ENCODE measurements around the gene PRSS16. TPM values are rescaled to one million over a fixed set of nuclear protein-coding genes. Genes with fewer than 3 reads are reported as not detected.

Gene PRSS16
- total and polyA plus RNA-seq, 2 donors (not counting 3 experiments of a cell fraction or from before 2014, with no cell fraction given), result not detected

- dilution Hi-C loops (cut with MboI; ENCODE audit: extremely low pct_ligation_motif_present, low sequenced_read_pairs) (no loop called here), intact Hi-C loops (cut with micrococcal nuclease) (no loop called here)
- no peak overlapping the region for H3K27ac ChIP-seq (ENCODE audit: insufficient read depth, low read depth, low read length)
- ChIA-PET CTCF (no interaction called here), POLR2A (no interaction called here)
- BruUV-seq (replicated peaks), result no TSS peak
- peaks cover 66 to 83% of the 10 kb centered on the region in 2 experiments for H3K27me3 ChIP-seq (ENCODE audit: control insufficient read depth in 2 of 2, insufficient read depth in 2 of 2, low read length in 2 of 2)
- TF ChIP-seq MAX (IDR thresholded peaks at IDR 0.05; ENCODE audit: insufficient read depth, insufficient read length) (no peak), GATA2 (IDR thresholded peaks at IDR 0.05; ENCODE audit: insufficient read depth, insufficient read length, low read depth, low read length) (no peak), EZH2 (IDR thresholded peaks at IDR 0.05; ENCODE audit: borderline replicate concordance, low read depth, low read length, severe bottlenecking) (no peak), POLR2AphosphoS5 (IDR thresholded peaks at IDR 0.05; ENCODE audit: insufficient read depth, low read depth, low read length) (no peak), MYC (IDR thresholded peaks at IDR 0.05; ENCODE audit: low read depth, low read length) (no peak), POLR2A (IDR thresholded peaks at IDR 0.05; ENCODE audit: low read depth, low read length) (no peak), FOS (IDR thresholded peaks at IDR 0.05; ENCODE audit: borderline replicate concordance, insufficient read depth, low read length) (no peak), JUN (IDR thresholded peaks at IDR 0.05; ENCODE audit: borderline replicate concordance, insufficient read depth, insufficient read length, low read depth) (no peak), CTCF (IDR thresholded peaks at IDR 0.05; ENCODE audit: extremely low read depth in 1 of 2, insufficient read depth in 1 of 2, low read depth in 1 of 2, low read length in 2 of 2) (no peak)
- no peak overlapping the region for H3K4me2 ChIP-seq (ENCODE audit: insufficient read depth, low read length)
- no peak overlapping the region for H3K4me3 ChIP-seq (replicated peaks in 1 of 3; ENCODE audit: insufficient read depth in 1 of 3, low read depth in 1 of 3, low read length in 3 of 3)
- H4K20me1 ChIP-seq (replicated peaks; ENCODE audit: control insufficient read depth, extremely low read depth, insufficient read depth, low read length), result no peaks in the 10 kb centered on the region
- no peaks in the 10 kb centered on the region for H3K79me2 ChIP-seq (ENCODE audit: control insufficient read depth, insufficient read depth, low read length)
- FAIRE-seq, result no peak
- DNase-seq (ENCODE audit: low read depth, low spot score), result no peak
- no peaks in the 10 kb centered on the region for H3K36me3 ChIP-seq (ENCODE audit: control insufficient read depth in 2 of 2, extremely low read depth in 1 of 2, insufficient read depth in 2 of 2, low read length in 2 of 2)
- H3K4me1 ChIP-seq (ENCODE audit: control insufficient read depth, extremely low read depth, insufficient read depth, low read length), result no peaks in the 10 kb centered on the region
- H3K9me3 ChIP-seq (replicated peaks; ENCODE audit: control insufficient read depth, insufficient read depth, low read length), result no peaks in the 10 kb centered on the region
- H3K9ac ChIP-seq (replicated peaks; ENCODE audit: extremely low read depth, insufficient read depth, low read length), result no peak overlapping the region
- H2AFZ ChIP-seq (ENCODE audit: low read depth, low read length), result no peak overlapping the region
- H3K9me1 ChIP-seq (replicated peaks; ENCODE audit: control insufficient read depth, extremely low read depth, insufficient read depth, low read length), result no peaks in the 10 kb centered on the region
Observed at GRCh38 chr6:27287751-27288135, 40.2 kb downstream of the PRSS16 start.

Data from endothelial cell of umbilical vein (primary cell).